Esophagus squamous epithelium (tissue), 4 donors: ENCODE results near the gene SLC41A3.

Source experiments
- CTCF ChIP-seq, 6 experiments: fragments of 450-650 bp in 4 of 6; fragments of 200-600 bp in 2 of 6; sonication (generic) in 2 of 6; IDR thresholded peaks; one replicate each; pipeline ENCODE4 v1.5.1; 2016 to 2019; ENCODE audit warnings: antibody characterized with exemption in 6 of 6, mild to moderate bottlenecking in 4 of 6, moderate library complexity in 4 of 6
- POLR2A ChIP-seq, 4 donors: fragments of 450-650 bp; IDR thresholded peaks; one replicate each; pipeline ENCODE4 v1.6.1; 2017; ENCODE audit warnings: antibody characterized with exemption in 4 of 4, mild to moderate bottlenecking in 4 of 4, moderate library complexity in 3 of 4

- TF ChIP-seq CTCF (IDR thresholded peaks at IDR 0.05) = no peak
- no peak for TF ChIP-seq POLR2A (IDR thresholded peaks at IDR 0.05)
These were observed 27.9 kb upstream of the SLC41A3 start for GRCh38 chr3:126111566-126112475.
